Measurements from ENCODE around the gene GABBR2. TPM values are rescaled to one million over a fixed set of nuclear protein-coding genes. Genes with fewer than 3 reads are reported as not detected.

GABBR2 gene
- total RNA-seq, 1 experiment from 2014 or later: not detected

DNA sequence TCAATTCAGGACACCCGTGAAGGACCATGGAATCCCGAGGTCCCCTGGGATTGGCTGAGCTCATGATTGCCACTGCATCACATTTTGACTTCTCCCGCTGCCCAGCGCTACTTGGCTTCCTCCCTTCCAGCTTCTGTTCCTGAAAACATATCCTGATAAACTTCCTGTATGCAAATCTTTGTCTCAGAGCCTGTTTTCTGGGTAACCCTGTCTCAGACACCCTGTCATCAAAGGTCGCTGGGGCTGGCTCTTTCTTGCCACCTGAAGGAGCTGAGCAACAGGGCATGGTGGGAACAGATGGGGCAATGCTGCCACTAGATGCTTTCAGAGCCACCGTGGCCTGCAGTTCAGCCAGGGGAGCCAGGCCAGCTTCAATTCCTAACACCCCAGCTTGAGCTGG lies 299.0 kb downstream of the GABBR2 start:
- BruUV-seq (replicated peaks): no TSS peak

DNA sequence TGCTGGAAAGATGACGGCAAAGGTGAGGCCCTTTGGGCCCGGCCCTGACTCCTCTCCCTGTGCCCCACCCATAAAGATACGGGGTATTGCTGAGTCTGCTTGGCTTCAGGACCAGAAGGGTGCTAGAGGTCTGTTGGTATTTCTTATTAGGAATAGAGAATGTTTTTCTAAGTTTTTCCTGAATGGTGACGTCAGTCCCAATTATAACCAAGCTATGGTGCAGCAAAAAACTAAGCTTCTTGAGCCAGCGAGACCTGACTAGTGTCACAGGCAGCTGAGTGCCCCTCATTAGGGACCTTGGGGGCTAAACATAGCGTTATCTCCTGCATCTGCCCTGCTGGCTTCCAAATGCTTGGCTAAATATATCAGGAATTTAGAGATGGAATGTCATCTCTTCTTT lies 302.3 kb downstream of the GABBR2 start:
- no TSS peak for BruUV-seq (replicated peaks)
- DNase-seq (ENCODE audit: low spot score): no peak
- H3K4me1 ChIP-seq (ENCODE audit: insufficient read depth, low read length, poor library complexity, severe bottlenecking): no peaks in the 10 kb centered on the region
- no peak overlapping the region for H3K4me3 ChIP-seq (ENCODE audit: low read depth, low read length, poor library complexity, severe bottlenecking)
- peaks cover 36% of the 10 kb centered on the region for H3K27me3 ChIP-seq (replicated peaks; ENCODE audit: insufficient read depth, low read depth, low read length, poor library complexity)
- no peaks in the 10 kb centered on the region for H3K9me3 ChIP-seq (ENCODE audit: low read depth, low read length, poor library complexity, severe bottlenecking)
- no peak overlapping the region for H3K27ac ChIP-seq (ENCODE audit: low read depth, low read length, poor library complexity, severe bottlenecking)
- TF ChIP-seq EZH2 (IDR thresholded peaks at IDR 0.05; ENCODE audit: borderline replicate concordance, low read depth, low read length, poor library complexity, severe bottlenecking) (no peak), CTCF (conservative IDR thresholded peaks at IDR 0.05; ENCODE audit: low read depth, low read length) (no peak)
- ChIA-PET CTCF (no interaction called here), POLR2A (ENCODE audit: low non-redundant PET) (no interaction called here)
- intact Hi-C loops (cut with micrococcal nuclease; ENCODE audit: unreplicated experiment): no loop called here
- no peaks in the 10 kb centered on the region for H3K36me3 ChIP-seq (ENCODE audit: insufficient read depth, low read length, poor library complexity, severe bottlenecking)

More for the DNA sequence above, 299.0 kb downstream of the GABBR2 start:
- TF ChIP-seq EZH2 (IDR thresholded peaks at IDR 0.05; ENCODE audit: borderline replicate concordance, low read depth, low read length, poor library complexity, severe bottlenecking): no peak
- no peak for TF ChIP-seq CTCF (conservative IDR thresholded peaks at IDR 0.05; ENCODE audit: low read depth, low read length)
- Histone ChIP-seq H3K27me3 (replicated peaks; ENCODE audit: insufficient read depth, low read depth, low read length, poor library complexity) (peaks cover 30% of the 10 kb centered on the region), H3K4me3 (ENCODE audit: low read depth, low read length, poor library complexity, severe bottlenecking) (no peak overlapping the region), H3K4me1 (ENCODE audit: insufficient read depth, low read length, poor library complexity, severe bottlenecking) (no peaks in the 10 kb centered on the region), H3K36me3 (ENCODE audit: insufficient read depth, low read length, poor library complexity, severe bottlenecking) (no peaks in the 10 kb centered on the region), H3K27ac (ENCODE audit: low read depth, low read length, poor library complexity, severe bottlenecking) (no peak overlapping the region), H3K9me3 (ENCODE audit: low read depth, low read length, poor library complexity, severe bottlenecking) (no peaks in the 10 kb centered on the region)
- ChIA-PET CTCF (interaction anchor here (0.5 to 0.6 kb wide), 2 partner anchors 127 to 204 kb away, joined by 4 to 5 read pairs; no protein-coding TSS in a partner anchor), POLR2A (ENCODE audit: low non-redundant PET) (no interaction called here)
- intact Hi-C loops (cut with micrococcal nuclease; ENCODE audit: unreplicated experiment): no loop called here
- DNase-seq (ENCODE audit: low spot score): no peak

DNA sequence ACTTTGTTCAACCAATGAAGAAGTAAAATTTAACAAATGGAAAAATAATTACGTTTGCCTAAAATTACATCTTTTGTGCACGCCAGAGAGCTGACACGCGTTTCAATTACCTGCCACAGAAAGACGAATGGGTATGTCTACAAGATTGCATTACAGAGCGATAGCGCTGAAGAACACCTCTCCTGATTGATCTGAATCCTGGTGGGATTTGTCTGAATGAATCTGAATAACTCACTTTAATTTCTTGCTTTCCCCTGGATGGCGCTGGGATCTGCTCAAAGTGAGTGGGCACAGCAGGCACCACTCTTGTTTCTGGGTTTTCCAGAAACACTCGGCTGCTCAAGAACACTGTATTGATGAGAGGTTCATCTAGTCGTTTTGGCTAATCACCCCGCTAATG lies 304.5 kb downstream of the GABBR2 start:
- POLR2A ChIA-PET (ENCODE audit: low non-redundant PET): no interaction called here
- no peaks in the 10 kb centered on the region for H3K36me3 ChIP-seq (ENCODE audit: insufficient read depth, low read length, poor library complexity, severe bottlenecking)
- intact Hi-C loops (cut with micrococcal nuclease; ENCODE audit: unreplicated experiment): no loop called here
- DNase-seq (ENCODE audit: low spot score): no peak
- no peak overlapping the region for H3K27ac ChIP-seq (ENCODE audit: low read depth, low read length, poor library complexity, severe bottlenecking)
- no TSS peak for BruUV-seq (replicated peaks)
- no peak overlapping the region for H3K4me3 ChIP-seq (ENCODE audit: low read depth, low read length, poor library complexity, severe bottlenecking)
- H3K27me3 ChIP-seq (replicated peaks; ENCODE audit: insufficient read depth, low read depth, low read length, poor library complexity): peaks cover 36% of the 10 kb centered on the region
- no peak for TF ChIP-seq CTCF (conservative IDR thresholded peaks at IDR 0.05; ENCODE audit: low read depth, low read length)
- no peak for TF ChIP-seq EZH2 (IDR thresholded peaks at IDR 0.05; ENCODE audit: borderline replicate concordance, low read depth, low read length, poor library complexity, severe bottlenecking)
- no peaks in the 10 kb centered on the region for H3K9me3 ChIP-seq (ENCODE audit: low read depth, low read length, poor library complexity, severe bottlenecking)
- CTCF ChIA-PET: no interaction called here
- no peaks in the 10 kb centered on the region for H3K4me1 ChIP-seq (ENCODE audit: insufficient read depth, low read length, poor library complexity, severe bottlenecking)

All from A673 (cell line).